NCI-H345 treated with DMSO at 0.1 percent for 48 hours (cell line): ENCODE measurements around the gene VPS25.

Experiments
- DNase-seq: peaks from one replicate; lab custom pipeline; 2025; ENCODE audit not compliant: unreplicated experiment; lab: John Stamatoyannopoulos, UW

VPS25 gene

GRCh38 chr17:42795061-42795460 lies 21.8 kb downstream of the VPS25 start:
- DNase-seq, result no peak

GRCh38 chr17:42795465-42795864 lies 22.2 kb downstream of the VPS25 start:
- no peak for DNase-seq

- DNase-seq, result no peak
Observed at GRCh38 chr17:42796066-42796758, 23.0 kb downstream of the VPS25 start.

- DNase-seq, result no peak
Observed at GRCh38 chr17:42797067-42798007, 24.1 kb downstream of the VPS25 start.

- DNase-seq, result no peak
Observed at GRCh38 chr17:42798011-42798382, 24.7 kb downstream of the VPS25 start.

GRCh38 chr17:42798383-42799380 lies 25.4 kb downstream of the VPS25 start, which contains the start of the genes CNTD1 and COA3:
TSS of gene CNTD1 (plus strand) at chr17:42798861. CDS start at chr17:42799068, 207 bp downstream.
TSS of gene COA3 (minus strand) at chr17:42798704. CDS start at chr17:42798681, 23 bp downstream.
- peak; percentile 75 for DNase-seq

GRCh38 chr17:42803074-42803883 lies 30.0 kb downstream of the VPS25 start:
- DNase-seq, result no peak

- no peak for DNase-seq
Observed at GRCh38 chr17:42804918-42805367, 31.7 kb downstream of the VPS25 start.

- no peak for DNase-seq
Observed at GRCh38 chr17:42806249-42806648, 33.0 kb downstream of the VPS25 start.

GRCh38 chr17:42809250-42809649 lies 36.0 kb downstream of the VPS25 start:
- no peak for DNase-seq

- DNase-seq, result no peak
Observed at GRCh38 chr17:42814633-42815399, 41.6 kb downstream of the VPS25 start.

- DNase-seq, result no peak
Observed at GRCh38 chr17:42817866-42818265, 44.6 kb downstream of the VPS25 start.

GRCh38 chr17:42818379-42818778 lies 45.1 kb downstream of the VPS25 start:
- DNase-seq, result no peak

- DNase-seq, result peak; percentile 21
Observed at GRCh38 chr17:42819939-42820535, 46.8 kb downstream of the VPS25 start.

GRCh38 chr17:42821176-42821575 lies 47.9 kb downstream of the VPS25 start:
- no peak for DNase-seq

GRCh38 chr17:42827472-42827871 lies 54.2 kb downstream of the VPS25 start:
- no peak for DNase-seq
